ENCODE measurements around the gene LYVE1. TPM values are rescaled to one million over a fixed set of nuclear protein-coding genes. Genes with fewer than 3 reads are reported as not detected.

Gene LYVE1
- total and polyA plus RNA-seq, 4 donors, result 22.5 to 70.8 (median 36.9) TPM

DNA sequence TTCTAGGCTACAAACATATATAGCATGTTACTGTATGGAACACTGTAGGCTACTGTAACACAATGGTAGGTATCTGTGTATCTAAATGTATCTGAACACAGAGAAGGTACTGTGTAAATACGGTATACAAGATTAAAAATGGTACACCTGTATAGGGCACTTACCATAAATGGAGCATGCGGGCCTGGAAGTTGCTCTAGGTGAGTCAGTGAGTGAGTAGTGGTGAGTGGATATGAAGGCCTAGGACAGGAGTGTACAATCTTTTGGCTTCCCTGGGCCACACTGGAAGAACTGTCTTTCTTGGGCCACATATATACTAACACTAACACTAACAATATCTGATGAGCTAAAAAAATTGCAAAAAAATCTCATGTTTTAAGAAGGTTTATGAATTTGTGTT, 48.8 kb downstream of the LYVE1 start:
- Histone ChIP-seq H3K27me3 (ENCODE audit: control insufficient read depth in 3 of 3, insufficient read depth in 3 of 3, low read length in 2 of 3) (no peaks in the 10 kb centered on the region), H3K27ac (ENCODE audit: low read depth in 1 of 2, low read length in 1 of 2) (no peak overlapping the region), H3K9me3 (ENCODE audit: control insufficient read depth in 4 of 4, insufficient read depth in 3 of 4, low read length in 3 of 4) (no peaks in the 10 kb centered on the region), H3K36me3 (ENCODE audit: control insufficient read depth in 4 of 4, insufficient read depth in 4 of 4, low read length in 4 of 4) (peaks cover 5 to 34% (median 13%) of the 10 kb centered on the region in 4 donors), H3K9ac (ENCODE audit: insufficient read depth in 1 of 2, low read length in 2 of 2) (no peak overlapping the region), H3K4me1 (ENCODE audit: control insufficient read depth in 5 of 5, insufficient read depth in 5 of 5, low read length in 5 of 5) (peaks cover 0 to 2% (median 0%) of the 10 kb centered on the region in 5 donors), H3K4me3 (no peak overlapping the region)
- WGBS, 2 donors, result 97 to 98% methylated on average over 2 of the region's 2 CpGs
- ATAC-seq (ENCODE audit: insufficient read depth, low FRiP score) (no peak), DNase-seq (no peak)
- TF ChIP-seq, protein P1, sequence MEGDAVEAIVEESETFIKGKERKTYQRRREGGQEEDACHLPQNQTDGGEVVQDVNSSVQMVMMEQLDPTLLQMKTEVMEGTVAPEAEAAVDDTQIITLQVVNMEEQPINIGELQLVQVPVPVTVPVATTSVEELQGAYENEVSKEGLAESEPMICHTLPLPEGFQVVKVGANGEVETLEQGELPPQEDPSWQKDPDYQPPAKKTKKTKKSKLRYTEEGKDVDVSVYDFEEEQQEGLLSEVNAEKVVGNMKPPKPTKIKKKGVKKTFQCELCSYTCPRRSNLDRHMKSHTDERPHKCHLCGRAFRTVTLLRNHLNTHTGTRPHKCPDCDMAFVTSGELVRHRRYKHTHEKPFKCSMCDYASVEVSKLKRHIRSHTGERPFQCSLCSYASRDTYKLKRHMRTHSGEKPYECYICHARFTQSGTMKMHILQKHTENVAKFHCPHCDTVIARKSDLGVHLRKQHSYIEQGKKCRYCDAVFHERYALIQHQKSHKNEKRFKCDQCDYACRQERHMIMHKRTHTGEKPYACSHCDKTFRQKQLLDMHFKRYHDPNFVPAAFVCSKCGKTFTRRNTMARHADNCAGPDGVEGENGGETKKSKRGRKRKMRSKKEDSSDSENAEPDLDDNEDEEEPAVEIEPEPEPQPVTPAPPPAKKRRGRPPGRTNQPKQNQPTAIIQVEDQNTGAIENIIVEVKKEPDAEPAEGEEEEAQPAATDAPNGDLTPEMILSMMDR (IDR thresholded peaks at IDR 0.05; ENCODE audit: control extremely low read depth, extremely low read depth), result no peak

DNA sequence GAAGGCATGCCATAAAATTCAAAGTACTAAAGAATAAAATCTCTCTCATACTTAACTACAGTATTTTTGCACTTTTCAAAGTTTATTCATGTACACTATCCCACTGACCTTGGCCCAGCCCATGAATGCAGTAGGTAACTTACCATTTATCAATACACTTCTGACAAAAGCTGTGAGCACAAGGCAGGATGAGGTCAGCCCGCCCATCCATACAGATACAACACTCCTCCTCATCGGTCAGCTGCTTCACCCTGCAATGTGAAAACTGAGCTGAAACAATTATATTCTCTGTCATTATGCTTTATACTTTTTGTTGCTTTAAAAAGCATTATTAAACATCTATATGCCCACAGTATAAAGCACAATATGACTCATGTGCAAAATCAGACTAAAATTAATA, 49.6 kb downstream of the LYVE1 start:
- 95 to 99% methylated on average over 2 of the region's 2 CpGs for WGBS, 2 donors
- no peaks in the 10 kb centered on the region for H3K9me3 ChIP-seq (ENCODE audit: control insufficient read depth in 4 of 4, insufficient read depth in 3 of 4, low read length in 3 of 4)
- no peak overlapping the region for H3K4me3 ChIP-seq
- H3K27ac ChIP-seq (ENCODE audit: low read depth in 1 of 2, low read length in 1 of 2), result no peak overlapping the region
- H3K27me3 ChIP-seq (ENCODE audit: control insufficient read depth in 3 of 3, insufficient read depth in 3 of 3, low read length in 2 of 3), result no peaks in the 10 kb centered on the region
- H3K4me1 ChIP-seq (ENCODE audit: control insufficient read depth in 5 of 5, insufficient read depth in 5 of 5, low read length in 5 of 5), result peaks cover 0 to 3% (median 0%) of the 10 kb centered on the region in 5 donors
- TF ChIP-seq, protein P1 (IDR thresholded peaks at IDR 0.05; ENCODE audit: control extremely low read depth, extremely low read depth), result no peak
- DNase-seq (no peak), ATAC-seq (ENCODE audit: insufficient read depth, low FRiP score) (no peak)
- peaks cover 5 to 34% (median 13%) of the 10 kb centered on the region in 4 donors for H3K36me3 ChIP-seq (ENCODE audit: control insufficient read depth in 4 of 4, insufficient read depth in 4 of 4, low read length in 4 of 4)
- H3K9ac ChIP-seq (ENCODE audit: insufficient read depth in 1 of 2, low read length in 2 of 2), result no peak overlapping the region

DNA sequence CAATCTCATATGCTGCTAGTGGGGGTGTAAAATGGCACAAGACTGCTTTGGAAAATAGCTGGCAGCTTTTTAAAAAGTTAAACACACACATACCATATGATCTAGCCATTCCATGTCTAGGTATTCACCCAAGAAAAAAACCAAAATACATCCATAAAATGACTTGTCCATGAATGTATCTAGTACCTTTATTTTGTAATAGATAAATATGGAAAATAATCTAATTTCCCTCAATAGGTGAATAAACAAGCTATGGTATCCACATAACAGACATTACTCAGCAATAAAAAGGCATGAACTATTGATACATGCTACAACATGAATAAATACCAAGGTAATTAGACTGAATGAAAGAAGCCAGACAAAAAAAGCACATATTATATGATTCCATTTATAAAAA, 50.3 kb downstream of the LYVE1 start:
- Histone ChIP-seq H3K4me1 (ENCODE audit: control insufficient read depth in 5 of 5, insufficient read depth in 5 of 5, low read length in 5 of 5) (peaks cover 0 to 3% (median 0%) of the 10 kb centered on the region in 5 donors), H3K9ac (ENCODE audit: insufficient read depth in 1 of 2, low read length in 2 of 2) (no peak overlapping the region), H3K4me3 (no peak overlapping the region), H3K36me3 (ENCODE audit: control insufficient read depth in 4 of 4, insufficient read depth in 4 of 4, low read length in 4 of 4) (peaks cover 5 to 31% (median 13%) of the 10 kb centered on the region in 4 donors), H3K9me3 (ENCODE audit: control insufficient read depth in 4 of 4, insufficient read depth in 3 of 4, low read length in 3 of 4) (no peaks in the 10 kb centered on the region), H3K27me3 (ENCODE audit: control insufficient read depth in 3 of 3, insufficient read depth in 3 of 3, low read length in 2 of 3) (no peaks in the 10 kb centered on the region), H3K27ac (ENCODE audit: low read depth in 1 of 2, low read length in 1 of 2) (no peak overlapping the region)
- ATAC-seq (ENCODE audit: insufficient read depth, low FRiP score), result no peak
- DNase-seq, result no peak
- TF ChIP-seq, protein P1 (IDR thresholded peaks at IDR 0.05; ENCODE audit: control extremely low read depth, extremely low read depth), result no peak

DNA sequence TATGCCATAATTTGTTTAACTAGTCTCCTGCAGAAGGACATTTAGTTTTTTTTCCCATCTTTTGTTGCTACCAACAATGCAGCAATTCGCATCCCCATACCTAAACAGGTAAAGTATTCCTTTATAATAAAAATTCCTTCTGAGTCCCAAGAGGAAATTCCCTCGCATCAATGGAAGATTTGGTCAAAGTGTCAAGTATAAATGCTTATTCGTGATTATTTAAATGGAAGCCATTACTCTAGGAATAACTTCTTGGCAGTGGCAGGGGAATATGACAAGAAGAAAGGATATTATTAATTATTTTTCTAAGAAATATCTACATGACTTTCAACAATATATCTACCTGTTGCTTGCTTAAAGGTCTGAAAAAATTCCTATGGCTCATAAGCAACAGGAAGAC, 53.0 kb downstream of the LYVE1 start:
- no peak for ATAC-seq (ENCODE audit: insufficient read depth, low FRiP score)
- no peak for DNase-seq

More for the DNA sequence above, 53.0 kb downstream of the LYVE1 start:
- peaks cover 0 to 3% (median 0%) of the 10 kb centered on the region in 5 donors for H3K4me1 ChIP-seq (ENCODE audit: control insufficient read depth in 5 of 5, insufficient read depth in 5 of 5, low read length in 5 of 5)
- no peak overlapping the region for H3K27ac ChIP-seq (ENCODE audit: low read depth in 1 of 2, low read length in 1 of 2)
- H3K27me3 ChIP-seq (ENCODE audit: control insufficient read depth in 3 of 3, insufficient read depth in 3 of 3, low read length in 2 of 3), result no peaks in the 10 kb centered on the region
- H3K36me3 ChIP-seq (ENCODE audit: control insufficient read depth in 4 of 4, insufficient read depth in 4 of 4, low read length in 4 of 4), result peaks cover 0 to 12% (median 5%) of the 10 kb centered on the region in 4 donors
- TF ChIP-seq, protein P1 (IDR thresholded peaks at IDR 0.05; ENCODE audit: control extremely low read depth, extremely low read depth), result no peak
- no peak overlapping the region for H3K9ac ChIP-seq (ENCODE audit: insufficient read depth in 1 of 2, low read length in 2 of 2)
- no peaks in the 10 kb centered on the region for H3K9me3 ChIP-seq (ENCODE audit: control insufficient read depth in 4 of 4, insufficient read depth in 3 of 4, low read length in 3 of 4)
- 93 to 95% methylated on average over 3 of the region's 3 CpGs for WGBS, 2 donors
- H3K4me3 ChIP-seq, result no peak overlapping the region
